ENCODE results near the gene TRIM17.

Gene TRIM17

DNA sequence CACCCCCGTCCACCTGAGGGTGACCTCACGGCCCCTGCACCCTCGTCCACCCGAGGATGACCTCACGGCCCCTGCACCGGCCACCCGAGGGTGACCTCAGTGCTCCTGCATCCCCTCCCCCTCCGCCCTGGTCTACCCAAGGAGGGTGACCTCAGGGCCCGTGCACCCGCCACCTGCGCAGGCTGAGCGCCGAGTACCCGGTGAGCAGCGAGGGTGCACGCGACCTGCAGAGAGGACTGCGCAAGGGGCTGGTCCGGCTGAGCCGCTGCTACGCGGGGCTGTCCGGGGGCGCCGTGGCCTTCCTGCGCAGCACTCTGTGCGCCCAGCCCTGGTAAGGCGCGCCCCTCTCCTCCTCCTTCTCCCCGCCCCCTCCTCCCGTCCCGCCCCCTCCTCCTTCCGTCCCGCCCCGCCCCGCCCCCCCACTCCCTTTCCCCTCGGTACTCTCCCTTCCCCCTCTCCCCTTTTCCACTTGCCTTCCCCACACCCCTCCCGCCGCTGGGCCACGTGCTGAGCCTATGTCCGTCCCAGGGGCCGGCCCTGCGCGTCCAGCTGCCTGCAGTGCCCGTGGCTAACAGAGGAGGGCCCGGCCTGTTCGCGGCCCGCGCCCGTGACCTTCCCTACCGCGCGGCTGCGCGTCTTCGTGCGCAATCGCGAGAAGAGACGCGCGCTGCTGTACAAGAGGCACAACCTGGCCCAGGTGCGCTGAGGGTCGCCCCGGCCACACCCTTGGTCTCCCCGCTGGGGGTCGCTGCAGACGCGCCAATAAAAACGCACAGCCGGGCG is 38.4 kb downstream of the TRIM17 start:
- DNase-seq (ENCODE audit: low spot score) = peak; percentile 74

GRCh38 chr1:228377664-228378089 is 39.0 kb downstream of the TRIM17 start:
- DNase-seq (ENCODE audit: low spot score) = no peak

- no peak for DNase-seq (ENCODE audit: low spot score)
Measured at GRCh38 chr1:228376651-228377631, 39.7 kb downstream of the TRIM17 start.

DNA sequence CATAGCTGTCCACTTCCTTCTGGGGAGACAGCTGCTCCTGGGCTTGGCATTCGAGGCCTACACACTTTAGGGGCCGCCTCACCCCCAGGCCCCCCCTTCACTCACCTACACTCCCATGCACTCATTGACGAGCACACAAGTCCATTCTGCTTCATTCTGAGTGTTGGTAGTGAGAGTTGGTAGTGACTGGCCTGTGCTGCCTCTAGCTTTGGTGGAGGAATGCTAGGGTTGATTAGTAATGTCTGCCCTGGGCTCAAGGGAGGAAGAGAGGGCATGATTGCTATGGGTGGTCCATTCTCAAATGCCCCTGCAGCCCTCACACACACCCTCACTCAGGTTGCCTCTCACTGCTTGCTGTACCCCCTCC is 40.4 kb downstream of the TRIM17 start:
- peak; percentile 13 for DNase-seq (ENCODE audit: low spot score)

GRCh38 chr1:228375578-228376261 is 40.9 kb downstream of the TRIM17 start:
- DNase-seq (ENCODE audit: low spot score) = no peak

- no peak for DNase-seq (ENCODE audit: low spot score)
Measured at GRCh38 chr1:228374711-228375577, 41.7 kb downstream of the TRIM17 start.

DNA sequence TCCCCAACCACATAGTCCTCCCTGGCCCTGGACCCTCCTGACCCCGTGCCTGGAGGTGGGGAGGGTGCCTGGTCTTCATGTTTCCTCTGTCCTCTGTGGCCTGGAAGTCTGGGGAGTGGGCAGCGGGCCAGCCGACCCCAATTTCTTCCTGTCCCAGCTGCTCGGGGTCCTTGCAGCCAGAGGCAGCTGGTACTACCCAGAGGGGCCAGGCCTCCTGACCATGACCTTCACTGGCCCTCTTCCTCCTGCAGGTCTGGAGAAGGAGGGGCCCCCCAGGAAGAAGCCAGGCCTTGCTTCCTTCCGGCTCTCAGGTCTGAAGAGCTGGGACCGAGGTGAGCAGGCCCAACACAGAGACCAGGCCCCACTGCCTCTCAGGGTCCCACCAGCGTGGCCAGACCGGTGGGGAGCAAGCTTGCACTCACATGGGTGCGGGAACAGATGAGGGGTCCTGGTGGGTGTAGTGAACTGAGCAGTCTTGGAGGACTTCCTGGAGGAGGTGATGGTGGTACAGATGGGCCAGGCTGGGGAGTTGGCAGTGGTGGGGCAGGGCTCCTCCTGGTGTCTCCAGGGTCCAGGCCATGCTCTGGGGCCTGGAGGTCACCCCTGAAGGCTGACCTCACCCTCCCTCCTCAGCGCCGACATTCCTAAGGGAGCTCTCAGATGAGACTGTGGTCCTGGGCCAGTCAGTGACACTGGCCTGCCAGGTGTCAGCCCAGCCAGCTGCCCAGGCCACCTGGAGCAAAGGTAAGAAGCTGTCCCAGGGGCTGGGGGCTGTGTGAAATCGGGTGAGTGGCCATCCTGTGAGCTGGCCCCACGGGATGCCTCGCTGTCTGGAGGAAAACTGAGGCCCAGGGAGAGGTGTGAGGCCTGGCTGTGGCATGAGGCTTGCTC is 42.7 kb downstream of the TRIM17 start:
- no peak for DNase-seq (ENCODE audit: low spot score)

DNA sequence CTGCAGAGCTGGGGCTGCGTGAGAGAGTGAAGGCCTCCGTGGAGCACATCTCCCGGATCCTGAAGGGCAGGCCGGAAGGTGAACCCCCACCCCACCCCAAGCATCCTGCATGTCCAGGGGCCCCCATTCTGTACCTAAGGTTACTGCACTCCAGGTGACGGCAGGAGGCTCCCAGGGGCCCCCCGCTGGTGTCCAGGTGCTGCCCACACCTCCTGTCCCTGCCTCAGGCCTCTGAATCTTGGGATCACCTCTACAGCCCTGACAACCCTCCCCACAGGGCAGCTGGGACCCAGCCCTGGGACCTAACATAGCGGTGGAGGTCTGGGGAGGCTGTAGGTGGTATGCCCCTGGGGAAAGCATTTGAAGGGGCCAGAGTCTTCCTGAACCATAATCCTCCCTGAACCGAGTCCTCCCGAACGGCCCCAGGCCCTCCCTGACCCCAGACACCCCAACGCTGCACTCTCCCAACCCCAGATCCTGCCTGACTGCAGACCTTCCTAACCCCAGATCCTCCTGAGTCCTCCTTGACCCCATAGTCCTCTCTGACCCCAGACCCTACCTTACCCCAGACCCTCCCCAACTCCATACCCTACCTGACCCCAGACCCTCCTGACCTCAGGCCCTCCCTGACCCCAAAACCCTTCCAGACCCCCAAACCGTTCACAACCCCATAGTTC is 43.5 kb downstream of the TRIM17 start:
- no peak for DNase-seq (ENCODE audit: low spot score)

DNA sequence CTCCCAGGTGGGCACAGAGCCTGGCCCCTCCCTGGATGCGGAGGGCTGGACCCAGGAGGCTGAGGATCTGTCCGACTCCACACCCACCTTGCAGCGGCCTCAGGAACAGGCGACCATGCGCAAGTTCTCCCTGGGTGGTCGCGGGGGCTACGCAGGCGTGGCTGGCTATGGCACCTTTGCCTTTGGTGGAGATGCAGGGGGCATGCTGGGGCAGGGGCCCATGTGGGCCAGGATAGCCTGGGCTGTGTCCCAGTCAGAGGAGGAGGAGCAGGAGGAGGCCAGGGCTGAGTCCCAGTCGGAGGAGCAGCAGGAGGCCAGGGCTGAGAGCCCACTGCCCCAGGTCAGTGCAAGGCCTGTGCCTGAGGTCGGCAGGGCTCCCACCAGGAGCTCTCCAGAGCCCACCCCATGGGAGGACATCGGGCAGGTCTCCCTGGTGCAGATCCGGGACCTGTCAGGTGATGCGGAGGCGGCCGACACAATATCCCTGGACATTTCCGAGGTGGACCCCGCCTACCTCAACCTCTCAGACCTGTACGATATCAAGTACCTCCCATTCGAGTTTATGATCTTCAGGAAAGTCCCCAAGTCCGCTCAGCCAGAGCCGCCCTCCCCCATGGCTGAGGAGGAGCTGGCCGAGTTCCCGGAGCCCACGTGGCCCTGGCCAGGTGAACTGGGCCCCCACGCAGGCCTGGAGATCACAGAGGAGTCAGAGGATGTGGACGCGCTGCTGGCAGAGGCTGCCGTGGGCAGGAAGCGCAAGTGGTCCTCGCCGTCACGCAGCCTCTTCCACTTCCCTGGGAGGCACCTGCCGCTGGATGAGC is 44.3 kb downstream of the TRIM17 start:
- DNase-seq (ENCODE audit: low spot score) = peak; percentile 46

DNA sequence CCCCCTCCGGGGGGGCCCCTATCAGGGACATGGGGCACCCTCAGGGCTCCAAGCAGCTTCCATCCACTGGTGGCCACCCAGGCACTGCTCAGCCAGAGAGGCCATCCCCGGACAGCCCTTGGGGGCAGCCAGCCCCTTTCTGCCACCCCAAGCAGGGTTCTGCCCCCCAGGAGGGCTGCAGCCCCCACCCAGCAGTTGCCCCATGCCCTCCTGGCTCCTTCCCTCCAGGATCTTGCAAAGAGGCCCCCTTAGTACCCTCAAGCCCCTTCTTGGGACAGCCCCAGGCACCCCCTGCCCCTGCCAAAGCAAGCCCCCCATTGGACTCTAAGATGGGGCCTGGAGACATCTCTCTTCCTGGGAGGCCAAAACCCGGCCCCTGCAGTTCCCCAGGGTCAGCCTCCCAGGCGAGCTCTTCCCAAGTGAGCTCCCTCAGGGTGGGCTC is 44.9 kb downstream of the TRIM17 start:
- no peak for DNase-seq (ENCODE audit: low spot score)

GRCh38 chr1:228370941-228371740 is 45.5 kb downstream of the TRIM17 start:
- peak; percentile 53 for DNase-seq (ENCODE audit: low spot score)

GRCh38 chr1:228370439-228370940 is 46.2 kb downstream of the TRIM17 start:
- DNase-seq (ENCODE audit: low spot score) = no peak

- no peak for DNase-seq (ENCODE audit: low spot score)
Measured at GRCh38 chr1:228369608-228370438, 46.8 kb downstream of the TRIM17 start.

DNA sequence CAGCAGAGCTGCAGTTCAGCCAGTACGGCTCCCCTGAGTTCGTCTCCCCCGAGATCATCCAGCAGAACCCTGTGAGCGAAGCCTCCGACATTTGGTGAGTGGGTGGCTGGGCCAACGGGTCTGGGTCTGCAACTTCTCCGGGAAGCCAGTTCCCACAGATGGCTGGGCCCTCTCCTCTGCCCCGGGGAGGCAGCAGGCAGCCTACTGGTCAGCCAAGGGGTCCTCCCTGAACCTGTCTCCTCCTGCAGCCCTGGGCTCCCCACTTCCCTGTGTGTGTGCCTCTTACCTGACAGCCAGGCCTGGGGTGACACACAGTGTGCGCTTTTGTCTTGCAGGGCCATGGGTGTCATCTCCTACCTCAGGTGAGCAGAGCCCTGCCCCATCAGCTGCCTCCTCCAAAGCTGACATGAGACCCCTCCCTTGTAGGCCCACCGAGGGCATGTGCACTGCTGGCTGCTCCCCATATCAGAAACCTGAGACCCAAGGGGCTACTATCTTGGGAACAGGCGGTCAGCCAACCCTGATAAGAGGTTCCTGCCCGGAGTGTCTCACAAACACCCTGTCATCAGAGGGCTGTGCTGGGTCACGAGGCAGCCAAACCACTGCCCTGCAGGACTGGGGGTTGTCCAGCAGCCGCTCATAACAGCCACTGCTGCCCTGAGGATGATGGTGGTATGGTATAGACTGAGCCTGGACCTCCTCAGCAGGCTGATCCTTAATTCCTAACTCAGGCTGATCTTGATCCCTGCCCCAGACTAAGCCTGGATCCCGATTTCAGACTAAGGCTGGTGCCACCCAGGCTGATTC is 47.7 kb downstream of the TRIM17 start:
- DNase-seq (ENCODE audit: low spot score) = no peak

DNA sequence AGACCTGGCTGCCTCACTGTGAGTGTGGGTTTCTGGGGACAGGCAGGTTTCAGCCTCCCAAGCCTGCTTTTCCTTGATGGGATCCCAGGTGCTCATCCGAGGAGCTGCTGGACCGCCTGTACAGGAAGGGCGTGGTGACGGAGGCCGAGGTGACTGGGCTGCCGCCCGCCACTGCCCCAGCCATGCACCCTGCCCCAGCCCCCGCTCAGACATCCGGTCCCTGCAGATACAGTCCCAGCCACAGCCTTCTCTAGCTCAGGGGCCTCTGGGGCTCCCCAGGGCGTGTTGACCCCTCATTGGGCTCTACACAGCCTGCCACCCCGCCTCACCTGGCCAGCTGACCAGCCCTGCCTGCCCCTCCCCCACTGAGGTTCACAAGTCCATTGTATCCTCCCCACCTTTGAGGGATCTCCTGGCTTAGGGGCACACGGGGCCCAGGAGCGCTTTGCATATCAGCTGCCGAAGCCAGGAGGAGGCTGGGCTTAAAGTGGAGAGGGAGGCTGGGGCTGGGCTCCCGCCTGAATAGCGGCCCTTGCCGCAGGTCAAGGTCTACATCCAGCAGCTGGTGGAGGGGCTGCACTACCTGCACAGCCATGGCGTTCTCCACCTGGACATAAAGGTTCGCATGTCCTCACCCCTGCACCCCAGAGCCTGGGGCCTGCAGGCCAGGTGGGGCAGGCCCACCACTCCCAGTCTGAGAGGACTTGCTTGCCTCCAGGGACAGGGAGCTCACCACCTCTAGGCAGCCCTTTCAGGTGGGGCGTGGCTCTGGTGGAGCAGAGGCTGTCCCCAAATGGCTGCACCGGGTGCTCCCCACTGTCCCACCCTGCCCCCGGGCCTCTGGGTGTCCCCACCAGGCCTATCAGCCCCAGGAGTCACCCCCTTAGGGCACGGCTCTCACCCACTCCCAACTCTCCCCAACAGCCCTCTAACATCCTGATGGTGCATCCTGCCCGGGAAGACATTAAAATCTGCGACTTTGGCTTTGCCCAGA is 48.6 kb downstream of the TRIM17 start:
- DNase-seq (ENCODE audit: low spot score) = peak; percentile 56

Data from SW480 (cell line).